Right atrium auricular region (tissue), 2 donors: Measurements from ENCODE around the gene OOSP1. TPM values are rescaled to one million over a fixed set of nuclear protein-coding genes. Genes with fewer than 3 reads are reported as not detected.

Experiments
- DNase-seq: peaks from one replicate; pipeline ENCODE4 v3.0.0-alpha.2; 2019; ENCODE audit warnings: low spot score
- H3K27ac ChIP-seq, 2 donors: fragments of 200-600 bp; sonication (generic); 1 replicate in 1 of 2; 2 replicates in 1 of 2; pipeline ENCODE4 v1.5.1; 2016 to 2019
- H3K27me3 ChIP-seq, 2 donors: fragments of 200-600 bp; sonication (generic); one replicate each; pipeline versions ENCODE4 v1.5.1 to v1.6.0; 2017 to 2019
- H3K36me3 ChIP-seq: fragments of 200-600 bp; sonication (generic); one replicate; pipeline ENCODE4 v1.5.1; 2016
- H3K4me1 ChIP-seq, 2 donors: fragments of 200-600 bp; sonication (generic); one replicate each; pipeline versions ENCODE4 v1.5.1 to v1.6.0; 2017 to 2019
- H3K4me3 ChIP-seq, 2 donors: fragments of 200-600 bp; sonication (generic); 1 replicate in 1 of 2; 2 replicates in 1 of 2; pipeline ENCODE4 v1.5.1; 2017 to 2019; ENCODE audit warnings: mild to moderate bottlenecking in 1 of 2, moderate library complexity in 1 of 2
- H3K9me3 ChIP-seq, 2 donors: fragments of 200-600 bp; sonication (generic); one replicate each; pipeline ENCODE4 v1.5.1; 2019
- CTCF ChIP-seq, 2 donors: fragments of 200-600 bp; sonication (generic); IDR thresholded peaks; one replicate each; pipeline ENCODE4 v1.5.1; 2019; ENCODE audit warnings: antibody characterized with exemption in 2 of 2
- total RNA-seq, 2 donors: library from RNA; depleted of rRNA; stranded (reverse); fragments of >200 nt; gene quantifications; one replicate each; pipeline ENCODE4 v1.1.0, GENCODE V29; 2016

OOSP1 gene
- total RNA-seq, 2 donors from 2014 or later = not detected

GRCh38 chr11:59963733-59964132 lies 25.5 kb downstream of the OOSP1 start, which contains the start of gene OOSP4A:
Gene OOSP4A (plus strand): TSS chr11:59964033. CDS start chr11:59964033, 0 bp downstream.
- TF ChIP-seq CTCF (IDR thresholded peaks at IDR 0.05) = no peak
- no peaks in the 10 kb centered on the region for H3K27me3 ChIP-seq

GRCh38 chr11:59965424-59965823 lies 27.2 kb downstream of the OOSP1 start:
- no peaks in the 10 kb centered on the region for H3K27me3 ChIP-seq
- peaks cover 0 to 5% of the 10 kb centered on the region in 2 donors for H3K4me1 ChIP-seq
- H3K36me3 ChIP-seq = no peaks in the 10 kb centered on the region
- no peak overlapping the region for H3K4me3 ChIP-seq
- H3K9me3 ChIP-seq = no peaks in the 10 kb centered on the region
- no peak for TF ChIP-seq CTCF (IDR thresholded peaks at IDR 0.05)
- H3K27ac ChIP-seq = no peak overlapping the region
- DNase-seq = no peak

More at GRCh38 chr11:59963733-59964132, 25.5 kb downstream of the OOSP1 start, which contains the start of gene OOSP4A:
- Histone ChIP-seq H3K4me3 (no peak within 1 kb of the TSS), H3K36me3 (no peaks in the 10 kb centered on the region), H3K9me3 (no peaks in the 10 kb centered on the region), H3K4me1 (peaks cover 0 to 5% of the 10 kb centered on the region in 2 donors), H3K27ac (no peak within 1 kb of the TSS)
- no peak for DNase-seq

GRCh38 chr11:59966201-59966600 lies 28.0 kb downstream of the OOSP1 start:
- Histone ChIP-seq H3K27me3 (no peaks in the 10 kb centered on the region), H3K9me3 (no peaks in the 10 kb centered on the region), H3K4me1 (peaks cover 0 to 5% of the 10 kb centered on the region in 2 donors), H3K36me3 (no peaks in the 10 kb centered on the region), H3K4me3 (no peak overlapping the region), H3K27ac (no peak overlapping the region)
- DNase-seq = no peak
- TF ChIP-seq CTCF (IDR thresholded peaks at IDR 0.05) = no peak

- TF ChIP-seq CTCF (IDR thresholded peaks at IDR 0.05) = no peak
- H3K27me3 ChIP-seq = no peaks in the 10 kb centered on the region
- H3K4me3 ChIP-seq = no peak overlapping the region
- H3K4me1 ChIP-seq = no peaks in the 10 kb centered on the region
- no peaks in the 10 kb centered on the region for H3K9me3 ChIP-seq
- no peak for DNase-seq
- H3K36me3 ChIP-seq = no peaks in the 10 kb centered on the region
- no peak overlapping the region for H3K27ac ChIP-seq
Observed at GRCh38 chr11:59967677-59968394, 29.6 kb downstream of the OOSP1 start.

GRCh38 chr11:59968395-59968783 lies 30.2 kb downstream of the OOSP1 start:
- H3K27me3 ChIP-seq = no peaks in the 10 kb centered on the region
- no peaks in the 10 kb centered on the region for H3K4me1 ChIP-seq
- no peak for TF ChIP-seq CTCF (IDR thresholded peaks at IDR 0.05)

GRCh38 chr11:59973097-59973496 lies 34.9 kb downstream of the OOSP1 start:
- TF ChIP-seq CTCF (IDR thresholded peaks at IDR 0.05) = no peak
- Histone ChIP-seq H3K4me3 (no peak overlapping the region), H3K4me1 (no peaks in the 10 kb centered on the region), H3K36me3 (no peaks in the 10 kb centered on the region), H3K27ac (no peak overlapping the region), H3K27me3 (no peaks in the 10 kb centered on the region), H3K9me3 (no peaks in the 10 kb centered on the region)
- DNase-seq = no peak

More at GRCh38 chr11:59968395-59968783, 30.2 kb downstream of the OOSP1 start:
- DNase-seq = no peak
- no peak overlapping the region for H3K27ac ChIP-seq
- H3K4me3 ChIP-seq = no peak overlapping the region
- H3K9me3 ChIP-seq = no peaks in the 10 kb centered on the region
- no peaks in the 10 kb centered on the region for H3K36me3 ChIP-seq
